KG1 (cell line): ENCODE data around the gene USP5.
"Not testable (repeated sequence)": the region's sequence is repeated elsewhere in the genome, so short reads cannot be mapped to it uniquely, and the experiment has no call there.

Experiments used
- DNase-seq: peaks from one replicate; lab custom pipeline; 2025; lab: John Stamatoyannopoulos, UW

USP5 gene

DNA sequence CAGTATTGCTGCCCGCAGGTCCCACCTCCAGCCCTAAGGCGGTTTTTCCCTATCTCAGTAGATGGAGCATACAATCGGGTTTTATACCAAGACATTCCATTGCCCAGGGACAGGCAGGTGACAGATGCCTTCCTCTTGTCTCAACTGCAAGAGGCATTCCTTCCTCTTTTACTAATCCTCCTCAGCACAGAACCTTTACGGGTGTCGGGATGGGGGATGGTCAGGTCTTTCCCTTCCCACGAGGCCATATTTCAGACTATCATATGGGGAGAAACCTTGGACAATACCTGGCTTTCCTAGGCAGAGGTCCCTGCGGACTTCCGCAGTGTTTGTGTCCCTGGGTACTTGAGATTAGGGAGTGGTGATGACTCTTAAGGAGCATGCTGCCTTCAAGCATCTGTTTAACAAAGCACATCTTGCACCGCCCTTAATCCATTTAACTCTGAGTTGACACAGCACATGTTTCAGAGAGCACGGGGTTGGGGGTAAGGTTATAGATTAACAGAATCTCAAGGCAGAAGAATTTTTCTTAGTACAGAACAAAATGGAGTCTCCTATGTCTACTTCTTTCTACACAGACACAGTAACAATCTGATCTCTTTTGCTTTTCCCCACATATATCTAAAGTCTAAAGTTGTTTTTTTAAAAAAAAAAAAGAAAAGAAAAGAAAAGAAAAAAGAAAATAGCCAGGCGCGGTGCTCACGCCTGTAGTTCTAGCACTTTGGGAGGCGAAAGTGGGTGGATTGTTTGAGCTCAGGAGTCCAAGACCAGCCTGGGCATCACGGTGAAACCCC is 34.5 kb downstream of the USP5 start:
- DNase-seq = not testable (repeated sequence)

DNA sequence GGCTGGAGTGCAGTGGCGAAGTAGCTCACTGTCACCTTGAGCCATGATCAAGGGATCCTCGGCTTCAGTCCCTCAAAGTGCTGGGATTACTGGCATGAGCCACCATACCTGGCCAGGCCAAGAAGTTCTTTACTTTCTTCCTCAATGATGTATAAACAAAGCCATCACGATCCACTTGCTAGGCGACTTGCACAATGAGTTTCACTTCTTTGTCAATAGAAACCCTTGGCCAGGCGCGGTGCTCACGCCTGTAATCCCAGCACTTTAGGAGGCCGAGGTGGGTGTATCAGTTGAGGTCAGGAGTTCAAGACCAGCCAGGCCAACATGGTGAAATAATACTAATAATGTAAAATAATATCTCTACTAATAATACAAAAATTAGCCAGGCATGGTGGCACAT is 35.5 kb downstream of the USP5 start:
- DNase-seq = no peak

DNA sequence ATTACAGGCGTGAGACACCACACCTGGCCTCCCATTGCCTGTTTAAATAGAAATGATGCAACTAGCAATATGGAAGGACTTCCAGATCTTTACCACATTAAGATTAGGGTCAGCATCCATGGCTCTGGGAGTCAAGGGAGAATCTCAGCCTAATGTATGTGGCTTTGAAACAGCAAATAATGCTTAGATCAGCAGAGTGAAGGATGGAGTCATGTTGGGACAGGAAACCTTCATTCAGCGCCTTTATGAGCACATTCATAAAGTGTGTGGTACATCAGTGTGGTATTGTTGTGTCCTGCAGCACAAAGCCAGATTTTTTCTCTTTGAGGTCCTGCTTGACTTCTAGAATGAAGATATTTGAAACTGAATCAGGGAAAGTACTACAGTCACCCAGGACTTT is 36.4 kb downstream of the USP5 start:
- DNase-seq = no peak

DNA sequence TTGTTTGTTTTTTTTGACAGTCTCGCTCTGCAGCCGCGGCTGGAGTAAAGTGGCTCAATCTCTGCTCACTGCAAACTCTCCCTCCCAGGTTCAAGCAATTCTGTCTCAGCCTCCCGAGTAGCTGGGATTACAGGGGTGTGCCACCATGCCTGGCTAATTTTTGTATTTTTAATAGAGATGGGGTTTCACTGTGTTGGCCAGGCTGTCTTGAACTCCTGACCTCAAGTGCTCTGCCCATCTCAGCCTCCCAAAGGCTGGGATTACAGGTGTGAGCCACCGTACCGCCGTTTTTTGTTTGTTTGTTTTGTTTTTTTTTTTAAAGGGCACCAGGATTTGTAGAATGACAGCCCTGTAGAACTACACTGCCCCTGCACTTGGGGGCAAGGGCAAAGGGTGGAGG is 36.8 kb downstream of the USP5 start:
- DNase-seq = not testable (repeated sequence)

DNA sequence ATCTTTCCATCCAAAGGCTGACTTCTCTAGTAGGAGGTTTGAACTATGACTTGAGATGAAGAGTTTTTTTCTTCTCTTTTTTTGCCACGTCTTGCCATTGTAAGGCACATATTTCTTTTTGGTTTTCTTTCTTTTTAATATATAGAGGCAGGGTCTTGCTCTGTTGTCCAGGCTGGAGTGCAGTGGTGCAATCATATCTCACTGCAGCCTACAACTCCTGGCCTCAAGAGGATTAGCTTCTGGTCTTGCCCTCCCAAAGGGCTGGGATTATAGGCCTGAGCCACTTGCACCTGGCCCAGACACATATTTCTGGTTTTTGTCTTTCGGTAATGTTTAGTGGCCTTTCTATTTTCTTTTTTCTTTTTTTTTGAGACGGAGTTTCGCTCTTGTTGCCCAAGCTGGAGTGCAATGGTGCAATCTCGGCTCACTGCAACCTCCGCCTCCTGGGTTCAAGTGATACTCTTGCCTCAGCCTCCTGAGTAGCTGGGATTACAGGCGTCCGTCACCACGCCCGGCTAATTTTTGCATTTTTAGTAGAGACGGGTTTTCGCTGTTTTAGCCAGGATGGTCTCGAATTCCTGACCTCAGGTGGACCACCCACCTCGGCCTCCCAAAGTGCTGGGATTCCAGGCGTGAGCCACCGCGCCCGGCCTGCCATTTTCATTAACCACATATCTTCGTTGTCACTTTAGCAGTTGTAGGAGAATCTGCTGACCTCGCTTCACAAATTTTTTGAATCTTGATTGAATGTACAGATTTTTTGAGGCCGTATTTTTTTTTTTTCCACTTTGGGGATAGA is 38.0 kb downstream of the USP5 start:
- DNase-seq = not testable (repeated sequence)

DNA sequence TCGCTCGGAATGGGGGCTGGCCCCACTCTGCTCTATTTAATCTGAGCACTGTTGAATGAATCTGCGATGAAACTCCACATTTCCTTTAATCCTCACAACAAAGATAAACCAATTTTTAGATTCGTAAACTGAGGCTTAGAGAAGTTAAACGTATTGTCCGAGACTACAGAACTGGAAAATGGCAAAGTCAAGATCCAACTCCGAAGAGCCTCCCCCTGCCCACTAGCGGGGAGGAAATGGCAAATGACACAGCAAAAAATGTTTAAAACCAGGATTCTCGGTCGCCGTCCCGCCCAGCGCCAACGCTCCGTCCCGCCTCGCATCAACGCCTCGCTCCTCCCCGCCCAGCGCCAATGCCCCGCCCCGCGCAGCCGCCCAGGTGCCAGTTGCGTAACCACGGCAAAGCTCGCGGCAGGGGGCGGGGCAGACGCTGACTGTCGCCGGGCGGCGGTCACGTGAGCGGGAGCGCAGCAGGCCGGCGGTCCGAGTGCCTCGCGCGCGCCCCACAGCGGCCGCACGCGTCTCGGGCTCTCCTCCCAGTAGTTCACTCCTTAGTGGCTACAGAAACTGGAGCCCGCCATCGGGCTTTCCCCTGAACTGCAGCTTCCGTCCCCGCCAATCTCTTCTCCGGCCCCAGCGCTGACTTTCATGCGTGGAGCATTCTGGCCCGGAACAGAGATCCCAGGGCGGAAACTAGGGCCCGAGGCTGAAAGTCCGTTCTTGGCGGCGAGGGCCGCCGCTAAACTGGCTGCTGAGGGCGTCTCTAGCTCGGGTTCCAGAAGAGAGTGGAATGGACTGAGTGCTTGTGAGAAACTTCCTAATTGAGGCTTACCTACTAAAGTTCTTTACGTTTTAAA is 39.1 kb downstream of the USP5 start:
- DNase-seq = peak; percentile 93

DNA sequence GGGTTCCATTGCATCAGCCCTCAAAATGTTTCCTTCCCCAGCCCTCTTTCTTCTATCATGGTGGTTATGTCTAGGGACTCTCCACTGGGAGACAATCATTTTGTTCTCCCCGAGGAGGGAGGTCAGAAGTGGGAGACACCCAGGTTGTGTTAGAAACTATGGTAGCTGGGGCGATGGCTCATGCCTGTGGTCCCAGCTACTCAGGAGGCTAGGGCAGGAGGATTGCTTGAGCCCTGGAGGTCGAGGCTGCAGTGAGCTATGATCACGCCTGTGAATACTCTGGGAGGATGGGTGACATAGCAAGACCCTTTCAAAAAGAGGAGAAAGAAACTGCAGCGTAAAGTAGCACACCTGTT is 39.7 kb downstream of the USP5 start:
- no peak for DNase-seq

DNA sequence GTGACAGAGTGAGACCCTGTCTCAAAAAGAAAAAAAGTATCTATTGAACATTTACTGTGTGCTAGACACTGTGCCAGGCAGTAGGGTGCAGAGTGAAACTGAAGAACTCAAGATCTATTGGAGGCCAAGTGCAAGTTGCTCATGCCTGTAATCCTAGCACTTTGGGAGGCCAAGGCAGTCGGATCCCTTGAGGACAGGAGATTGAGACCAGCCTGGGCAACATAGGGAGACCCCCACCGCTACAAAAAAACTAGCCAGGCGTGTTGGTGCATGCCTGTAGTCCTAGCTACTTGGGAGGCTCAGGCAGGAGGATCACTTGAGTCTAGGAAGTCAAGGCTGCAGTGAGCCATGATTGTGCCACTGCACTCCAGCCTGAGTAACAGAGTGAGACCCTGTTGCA is 40.7 kb downstream of the USP5 start:
- not testable (repeated sequence) for DNase-seq

DNA sequence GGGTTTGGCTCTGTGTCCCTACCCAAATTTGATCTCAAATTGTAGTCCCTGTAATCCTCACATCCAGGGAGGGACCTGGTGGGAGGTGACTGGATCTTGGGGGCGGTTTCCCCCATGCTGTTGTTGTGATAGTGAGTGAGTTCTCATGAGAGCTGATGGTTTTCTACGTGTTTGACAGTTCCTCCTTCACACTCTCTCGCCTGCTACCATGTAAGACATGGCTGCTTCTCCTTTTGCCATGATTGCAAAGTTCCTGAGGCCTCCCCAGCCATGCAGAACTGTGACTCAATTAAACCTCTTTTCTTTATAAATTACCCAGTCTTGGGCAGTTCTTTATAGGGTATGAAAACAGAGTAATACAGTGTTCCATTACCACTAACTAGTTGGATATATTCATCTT is 42.4 kb downstream of the USP5 start:
- DNase-seq = no peak

DNA sequence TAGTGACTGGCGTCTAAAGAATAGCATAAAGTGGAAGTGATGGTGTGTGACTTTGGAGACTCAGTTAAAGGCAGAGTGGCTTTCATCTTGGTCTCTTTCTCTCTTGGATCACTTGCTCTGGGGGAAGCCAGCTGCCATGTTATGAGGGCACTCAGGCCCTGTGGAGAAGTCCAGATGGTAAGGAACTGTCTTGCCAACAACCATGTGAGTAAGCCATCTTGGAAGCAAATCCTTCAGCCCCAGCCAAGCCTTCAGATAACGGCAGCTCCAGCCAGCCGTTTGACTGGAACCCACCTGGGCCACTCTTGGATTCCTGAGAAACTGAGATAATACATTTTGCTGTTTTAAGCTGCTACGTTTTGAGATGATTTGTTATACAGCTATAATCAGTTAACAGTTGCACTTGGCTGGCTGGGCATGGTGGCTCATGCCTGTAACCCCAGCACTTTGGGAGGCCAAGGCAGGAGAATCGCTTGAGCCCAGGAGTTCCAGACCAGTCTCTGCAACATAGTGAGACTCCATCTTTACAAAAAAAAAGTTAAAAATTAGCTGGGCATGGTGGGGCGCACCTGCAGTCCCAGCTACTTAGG is 45.0 kb downstream of the USP5 start:
- no peak for DNase-seq

DNA sequence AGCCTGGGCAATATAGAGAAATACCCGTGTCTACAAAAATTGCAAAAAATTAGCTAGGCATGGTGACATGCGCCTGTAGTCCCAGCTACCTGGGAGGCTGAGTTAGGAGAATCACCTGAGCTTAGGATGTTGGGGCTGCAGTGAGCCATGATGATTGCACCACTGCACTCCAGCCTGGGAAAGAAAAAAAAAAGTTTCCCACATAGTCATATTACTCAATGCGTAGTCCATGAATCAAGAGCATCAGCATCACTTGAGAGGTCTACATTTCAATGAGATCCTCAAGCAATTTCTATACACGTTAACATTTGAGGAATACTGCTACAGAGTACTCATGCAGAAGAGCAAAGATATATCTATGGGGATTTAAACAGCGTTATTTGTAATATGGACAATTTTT is 47.5 kb downstream of the USP5 start:
- no peak for DNase-seq

DNA sequence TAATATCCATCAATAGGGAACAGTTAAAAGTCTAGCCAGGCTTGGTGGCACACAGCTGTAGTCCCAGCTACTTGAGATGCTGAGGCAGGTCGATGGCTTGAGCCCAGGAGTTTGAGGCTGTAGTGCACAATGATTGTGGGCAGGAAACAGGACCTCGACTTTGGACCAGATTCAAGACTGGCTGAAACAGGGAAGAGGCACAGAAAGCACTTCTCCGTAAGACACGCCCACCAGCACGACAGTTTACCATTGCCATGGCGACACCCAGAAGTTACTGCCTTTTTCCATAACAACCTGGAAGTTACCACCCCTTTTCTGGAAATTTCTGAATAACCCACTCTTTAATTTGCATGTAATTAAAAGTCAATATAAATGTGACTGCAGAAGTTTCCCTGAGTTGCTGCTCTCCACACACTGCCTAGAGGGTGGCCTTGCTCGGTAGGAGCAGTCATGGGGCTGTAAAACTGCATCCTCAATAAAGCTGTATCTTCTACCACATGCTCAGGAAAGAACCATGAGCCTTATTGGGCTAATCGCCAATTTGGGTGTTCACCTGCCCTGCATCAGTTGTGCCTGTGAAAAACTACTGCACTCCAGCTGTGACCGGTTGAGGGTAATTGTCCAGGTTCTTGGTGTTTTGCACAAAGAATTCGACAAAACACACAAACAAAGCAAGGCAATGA is 48.0 kb downstream of the USP5 start:
- DNase-seq = no peak

DNA sequence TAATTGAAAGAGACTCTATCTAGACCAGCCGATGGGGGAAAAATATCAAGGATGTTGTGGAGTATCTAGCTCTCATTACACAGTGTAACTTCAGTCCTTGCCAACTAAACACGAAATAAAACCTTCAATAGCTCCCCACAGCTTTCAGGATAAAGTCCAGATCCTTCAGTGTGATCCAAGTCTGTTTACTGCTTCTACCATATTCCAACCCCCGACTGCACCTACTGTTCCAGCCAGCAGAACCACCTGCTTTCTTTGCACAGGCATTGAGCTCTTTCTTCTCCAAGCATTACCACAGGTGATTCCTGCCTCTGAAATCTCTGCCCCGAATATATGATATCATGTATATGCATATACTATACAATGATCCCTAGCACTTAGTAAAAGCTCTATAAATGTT is 50.5 kb downstream of the USP5 start:
- DNase-seq = no peak

DNA sequence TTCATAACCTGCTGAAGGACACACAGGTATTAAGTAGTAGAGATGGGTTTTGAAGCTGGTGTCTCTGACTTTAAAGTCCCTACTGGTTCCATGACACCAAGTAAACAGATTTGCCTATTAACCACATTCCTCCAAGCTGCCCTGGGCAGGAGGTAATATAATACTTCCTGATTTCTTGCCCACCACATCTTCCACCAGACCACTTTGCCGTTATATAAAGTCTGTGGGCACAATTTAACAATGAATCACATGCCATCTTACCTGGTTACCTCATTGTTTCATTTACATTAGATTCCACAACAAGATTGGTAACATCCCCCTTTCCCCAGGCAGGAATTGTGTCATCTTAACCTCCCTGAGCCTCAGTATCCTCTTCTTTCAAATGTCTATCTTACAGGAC is 51.8 kb downstream of the USP5 start:
- no peak for DNase-seq

DNA sequence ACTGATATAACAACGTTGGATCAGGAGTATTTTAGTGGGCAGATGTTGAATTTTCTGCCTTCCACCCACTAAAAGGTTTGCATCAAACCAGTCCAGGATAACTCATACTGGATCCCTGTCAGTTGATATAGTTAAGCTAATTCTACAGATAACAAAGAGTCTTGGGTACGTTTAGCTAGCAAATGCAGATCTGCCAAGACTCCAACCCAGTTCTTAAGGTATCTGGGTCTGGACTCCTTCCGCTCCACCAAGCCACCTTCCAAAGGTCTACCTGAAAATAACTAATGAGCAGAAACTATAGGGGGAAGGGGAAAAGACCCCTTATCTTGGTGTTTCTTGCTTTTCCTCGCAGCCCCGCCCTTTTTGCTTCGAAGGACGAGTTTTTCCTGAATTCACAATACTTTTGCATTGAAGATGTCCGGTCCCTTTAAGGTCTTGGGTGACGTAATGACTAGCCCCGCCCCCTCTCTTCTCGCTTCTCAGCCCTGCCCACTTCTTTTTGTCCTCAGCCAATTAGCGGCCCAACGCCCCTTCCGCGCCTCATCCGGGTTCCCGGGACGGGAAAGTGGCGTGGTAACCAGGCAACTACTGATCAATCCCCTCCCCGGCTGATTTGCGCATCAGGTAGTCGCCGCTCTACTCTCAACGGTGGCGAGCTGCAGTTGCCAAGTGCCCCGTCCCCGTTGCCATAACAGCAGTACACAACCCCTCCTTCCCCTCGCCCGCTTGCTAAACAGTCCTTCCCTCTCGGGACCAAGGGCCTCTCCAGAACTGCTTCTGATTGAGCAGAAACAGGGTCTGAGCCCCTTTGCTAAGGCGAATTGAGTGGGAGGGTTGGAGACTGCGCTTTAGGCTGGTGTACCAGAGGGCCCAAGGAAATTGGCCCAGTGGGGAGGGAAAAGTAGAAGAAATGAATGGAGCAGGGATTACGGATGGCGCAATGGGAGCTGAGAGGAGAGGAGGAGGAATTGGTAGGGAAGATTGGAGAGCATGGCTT is 52.6 kb downstream of the USP5 start, which contains the start of gene LRRC23:
Gene LRRC23, plus strand, starts transcription at position 543 of the 997 bp plus-strand sequence. CDS start 812 bp downstream, outside the sequence.
- peak; percentile 86 for DNase-seq

DNA sequence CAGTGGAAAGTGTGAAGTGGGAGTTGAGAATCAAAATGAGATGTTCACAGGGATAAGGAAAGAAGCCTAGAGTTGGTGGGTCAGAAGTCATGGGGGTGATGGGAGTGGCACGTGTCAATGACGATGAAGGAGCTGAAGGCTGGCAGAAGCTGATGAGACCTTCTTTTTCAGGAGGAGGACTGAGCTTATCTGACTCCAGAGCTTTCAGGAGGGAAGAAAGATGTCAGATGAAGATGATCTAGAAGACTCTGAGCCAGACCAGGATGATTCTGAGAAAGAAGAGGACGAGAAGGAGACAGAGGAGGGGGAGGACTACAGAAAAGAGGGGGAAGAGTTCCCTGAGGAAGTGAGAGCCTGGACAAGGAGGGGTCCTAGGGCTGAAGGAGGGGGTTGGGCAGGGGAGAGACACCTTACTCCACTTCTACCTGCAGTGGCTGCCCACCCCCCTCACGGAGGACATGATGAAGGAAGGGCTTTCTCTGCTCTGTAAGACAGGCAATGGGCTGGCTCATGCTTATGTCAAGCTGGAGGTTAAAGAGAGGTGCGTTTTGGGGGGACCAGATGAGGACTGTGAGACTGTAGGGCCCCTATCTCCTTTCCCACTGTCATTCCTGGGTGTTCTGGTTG is 53.6 kb downstream of the USP5 start:
- no peak for DNase-seq

DNA sequence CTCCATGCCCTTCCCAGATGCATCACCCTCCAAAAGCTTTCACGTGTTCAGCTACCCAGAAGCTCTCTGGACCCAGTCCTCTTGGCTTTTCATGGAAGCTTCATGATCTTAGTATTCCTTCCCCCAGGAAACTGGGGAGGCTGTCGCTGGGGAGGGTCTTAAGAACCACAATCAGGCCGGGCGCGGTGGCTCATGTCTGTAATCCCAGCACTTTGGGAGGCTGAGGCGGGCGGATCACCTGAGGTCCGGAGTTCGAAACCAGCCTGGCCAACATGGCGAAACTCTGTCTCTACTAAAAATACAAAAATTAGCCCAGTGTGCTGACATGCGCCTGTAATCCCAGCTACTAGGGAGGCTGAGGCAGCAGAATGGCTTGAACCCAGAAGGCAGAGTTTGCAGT is 56.2 kb downstream of the USP5 start:
- not testable (repeated sequence) for DNase-seq

DNA sequence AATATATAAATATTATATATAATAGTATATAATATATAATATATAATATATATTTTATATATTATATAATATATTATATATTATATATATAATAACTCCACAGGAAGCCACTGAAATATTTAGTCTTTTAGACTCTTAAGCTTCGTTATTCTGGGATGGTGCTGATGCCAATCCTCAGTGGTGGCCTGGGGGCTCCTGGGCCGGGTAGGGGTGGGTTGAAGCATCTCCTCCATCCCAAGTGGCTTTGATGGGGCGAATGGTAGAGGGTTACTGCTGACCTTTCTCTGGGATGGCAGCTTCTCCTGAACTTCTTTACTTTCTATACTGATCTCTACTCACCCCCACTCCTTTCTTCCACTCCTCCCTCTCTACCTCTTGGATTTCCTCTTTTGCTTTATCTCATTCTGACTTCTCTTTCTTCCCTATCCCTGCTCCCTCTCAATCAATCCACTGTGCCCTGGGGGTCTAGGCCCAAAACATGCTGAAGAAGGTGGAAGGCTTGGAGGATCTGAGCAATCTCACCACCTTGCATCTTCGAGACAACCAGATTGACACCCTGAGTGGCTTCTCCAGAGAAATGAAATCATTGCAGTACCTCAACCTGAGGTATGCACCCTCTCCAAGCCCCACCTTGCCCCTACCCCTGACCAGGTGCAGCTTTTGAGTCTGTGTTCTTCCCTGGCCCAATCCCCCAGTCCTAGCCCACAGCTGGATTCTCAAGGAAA is 57.6 kb downstream of the USP5 start:
- no peak for DNase-seq
